Measurements from ENCODE around the gene CTSO. TPM values are rescaled to one million over a fixed set of nuclear protein-coding genes. Genes with fewer than 3 reads are reported as not detected.
"Not testable (repeated sequence)": the region's sequence is repeated elsewhere in the genome, so short reads cannot be mapped to it uniquely, and the experiment has no call there.

Gene CTSO
- total RNA-seq, 2 donors from 2014 or later = 11.4 to 14.9 TPM

DNA sequence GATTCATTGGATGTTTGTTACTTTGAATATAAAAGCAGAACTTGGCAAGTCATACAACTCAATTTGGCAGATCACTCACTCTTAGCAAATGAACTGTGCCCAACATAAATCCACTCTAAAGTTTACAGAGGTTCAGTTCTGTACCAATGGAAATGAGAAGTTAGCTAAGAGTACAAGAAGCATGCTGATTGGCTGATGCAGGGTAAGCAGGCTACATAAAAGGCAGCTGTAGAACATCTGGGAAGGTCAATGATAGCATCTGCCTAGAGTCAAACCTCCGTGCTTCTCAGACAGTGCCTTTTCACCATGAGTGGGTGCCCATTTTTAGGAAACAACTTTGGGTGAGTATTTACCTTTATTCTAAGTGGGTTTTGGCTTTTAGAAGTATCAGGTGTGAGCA, 50.2 kb downstream of the CTSO start, which contains the start of gene TDO2:
TSS of gene TDO2 (plus strand) at position 244 of the 400 bp plus-strand sequence. CDS start at position 307, 63 bp downstream.
- TF ChIP-seq, protein P1, sequence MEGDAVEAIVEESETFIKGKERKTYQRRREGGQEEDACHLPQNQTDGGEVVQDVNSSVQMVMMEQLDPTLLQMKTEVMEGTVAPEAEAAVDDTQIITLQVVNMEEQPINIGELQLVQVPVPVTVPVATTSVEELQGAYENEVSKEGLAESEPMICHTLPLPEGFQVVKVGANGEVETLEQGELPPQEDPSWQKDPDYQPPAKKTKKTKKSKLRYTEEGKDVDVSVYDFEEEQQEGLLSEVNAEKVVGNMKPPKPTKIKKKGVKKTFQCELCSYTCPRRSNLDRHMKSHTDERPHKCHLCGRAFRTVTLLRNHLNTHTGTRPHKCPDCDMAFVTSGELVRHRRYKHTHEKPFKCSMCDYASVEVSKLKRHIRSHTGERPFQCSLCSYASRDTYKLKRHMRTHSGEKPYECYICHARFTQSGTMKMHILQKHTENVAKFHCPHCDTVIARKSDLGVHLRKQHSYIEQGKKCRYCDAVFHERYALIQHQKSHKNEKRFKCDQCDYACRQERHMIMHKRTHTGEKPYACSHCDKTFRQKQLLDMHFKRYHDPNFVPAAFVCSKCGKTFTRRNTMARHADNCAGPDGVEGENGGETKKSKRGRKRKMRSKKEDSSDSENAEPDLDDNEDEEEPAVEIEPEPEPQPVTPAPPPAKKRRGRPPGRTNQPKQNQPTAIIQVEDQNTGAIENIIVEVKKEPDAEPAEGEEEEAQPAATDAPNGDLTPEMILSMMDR (IDR thresholded peaks at IDR 0.05) = no peak

GRCh38 chr4:155901013-155901412, 52.7 kb downstream of the CTSO start:
- DNase-seq (ENCODE audit: low spot score) = no peak
- TF ChIP-seq, protein P1 (IDR thresholded peaks at IDR 0.05) = no peak
- no peaks in the 10 kb centered on the region for H3K4me1 ChIP-seq
- H3K27me3 ChIP-seq = no peaks in the 10 kb centered on the region
- H3K4me3 ChIP-seq = no peak overlapping the region
- no peak overlapping the region for H3K27ac ChIP-seq
- H3K9me3 ChIP-seq = no peaks in the 10 kb centered on the region
- no peaks in the 10 kb centered on the region for H3K36me3 ChIP-seq

More for the DNA sequence above, 50.2 kb downstream of the CTSO start, which contains the start of gene TDO2:
- Histone ChIP-seq H3K27ac (no peak within 1 kb of the TSS), H3K4me3 (no peak within 1 kb of the TSS), H3K9me3 (no peaks in the 10 kb centered on the region), H3K4me1 (no peaks in the 10 kb centered on the region), H3K27me3 (no peaks in the 10 kb centered on the region), H3K36me3 (no peaks in the 10 kb centered on the region)
- DNase-seq (ENCODE audit: low spot score) = no peak

DNA sequence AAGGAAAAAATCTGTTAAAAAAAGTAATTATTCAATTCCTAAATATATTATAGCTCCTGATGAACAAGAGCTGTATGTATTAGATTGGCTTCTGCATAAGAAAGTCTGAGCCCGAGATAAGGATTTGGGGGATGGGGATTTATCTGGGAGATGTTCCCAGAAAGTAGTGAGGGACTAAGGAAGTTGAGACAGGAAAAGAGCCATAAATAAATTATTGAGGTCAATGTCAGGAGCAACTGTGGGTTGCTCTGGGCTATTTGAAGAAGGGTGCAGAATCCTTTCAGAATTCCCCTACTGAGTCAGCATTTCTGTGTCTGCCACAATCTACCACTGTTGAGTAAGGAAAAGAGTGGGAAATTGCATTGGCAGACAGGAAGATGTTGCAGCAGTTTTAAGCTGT, 53.3 kb downstream of the CTSO start:
- H3K9me3 ChIP-seq = no peaks in the 10 kb centered on the region
- DNase-seq (ENCODE audit: low spot score) = no peak
- H3K4me1 ChIP-seq = no peaks in the 10 kb centered on the region
- no peaks in the 10 kb centered on the region for H3K36me3 ChIP-seq
- no peak overlapping the region for H3K27ac ChIP-seq
- TF ChIP-seq, protein P1 (IDR thresholded peaks at IDR 0.05) = no peak
- H3K4me3 ChIP-seq = no peak overlapping the region
- no peaks in the 10 kb centered on the region for H3K27me3 ChIP-seq

- TF ChIP-seq, protein P1 (IDR thresholded peaks at IDR 0.05) = no peak
- H3K27me3 ChIP-seq = no peaks in the 10 kb centered on the region
- no peak overlapping the region for H3K27ac ChIP-seq
- no peaks in the 10 kb centered on the region for H3K4me1 ChIP-seq
- no peak for DNase-seq (ENCODE audit: low spot score)
- H3K4me3 ChIP-seq = no peak overlapping the region
- no peaks in the 10 kb centered on the region for H3K36me3 ChIP-seq
- no peaks in the 10 kb centered on the region for H3K9me3 ChIP-seq
These were observed 53.8 kb downstream of the CTSO start for GRCh38 chr4:155899891-155900290.

GRCh38 chr4:155898371-155898770, 55.3 kb downstream of the CTSO start:
- not testable (repeated sequence) for H3K36me3 ChIP-seq; H3K27me3 ChIP-seq; H3K27ac ChIP-seq; H3K4me1 ChIP-seq; DNase-seq (ENCODE audit: low spot score); H3K4me3 ChIP-seq; H3K9me3 ChIP-seq

DNA sequence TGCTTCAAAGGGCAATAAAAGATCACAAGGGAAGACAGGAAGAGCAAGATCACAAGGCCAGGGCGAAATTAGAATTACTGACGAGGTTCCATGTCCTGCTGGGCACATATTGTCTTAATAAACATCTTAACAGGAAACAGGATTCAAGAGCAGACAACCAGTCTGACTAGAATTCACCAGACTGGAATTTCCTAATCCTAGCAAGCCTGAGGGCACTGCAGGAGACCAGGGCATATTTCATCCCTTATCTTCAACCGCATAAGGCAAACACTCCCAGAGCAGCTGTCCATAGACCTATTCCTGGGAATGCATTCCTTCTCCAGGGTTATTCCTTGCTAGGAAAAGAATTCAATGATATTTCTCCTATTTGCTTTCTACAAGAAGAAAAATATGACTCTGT, 62.6 kb downstream of the CTSO start:
- no peaks in the 10 kb centered on the region for H3K9me3 ChIP-seq
- no peaks in the 10 kb centered on the region for H3K4me1 ChIP-seq
- H3K27ac ChIP-seq = no peak overlapping the region
- H3K27me3 ChIP-seq = no peaks in the 10 kb centered on the region
- DNase-seq (ENCODE audit: low spot score) = no peak
- no peak overlapping the region for H3K4me3 ChIP-seq
- TF ChIP-seq, protein P1 (IDR thresholded peaks at IDR 0.05) = no peak
- H3K36me3 ChIP-seq = no peaks in the 10 kb centered on the region

Measured in right atrium auricular region (tissue), 2 donors.